GM21576 (cell line): ENCODE results near the gene SLCO1B1.

Experiments
- ATAC-seq: cut with Tn5 transposase; IDR thresholded peaks from one replicate; pipeline ENCODE4 v1.9.1; 2021; ENCODE audit warnings: mild to moderate bottlenecking, moderate library complexity; ENCODE audit not compliant: unreplicated experiment

Gene SLCO1B1

DNA sequence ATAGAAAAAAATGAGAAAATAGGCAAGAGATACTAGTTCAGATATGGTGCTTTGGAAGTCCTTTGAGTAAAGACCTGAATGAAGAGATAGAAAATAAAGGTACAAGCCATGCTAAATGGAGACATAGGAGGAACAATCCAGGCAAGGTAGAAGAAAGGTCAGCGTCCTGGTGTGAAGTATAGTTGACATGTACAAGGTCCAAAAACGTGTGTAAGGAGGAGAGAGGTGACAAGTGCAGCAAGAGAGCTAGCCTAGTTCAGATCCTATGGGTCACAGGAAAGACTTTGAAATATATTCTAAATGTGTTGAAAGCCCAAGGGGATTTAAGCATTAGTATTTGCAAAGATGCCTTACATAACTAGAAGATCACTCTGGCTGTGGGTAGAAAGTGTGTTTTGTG is 88.2 kb downstream of the SLCO1B1 start:
- ATAC-seq: no peak

DNA sequence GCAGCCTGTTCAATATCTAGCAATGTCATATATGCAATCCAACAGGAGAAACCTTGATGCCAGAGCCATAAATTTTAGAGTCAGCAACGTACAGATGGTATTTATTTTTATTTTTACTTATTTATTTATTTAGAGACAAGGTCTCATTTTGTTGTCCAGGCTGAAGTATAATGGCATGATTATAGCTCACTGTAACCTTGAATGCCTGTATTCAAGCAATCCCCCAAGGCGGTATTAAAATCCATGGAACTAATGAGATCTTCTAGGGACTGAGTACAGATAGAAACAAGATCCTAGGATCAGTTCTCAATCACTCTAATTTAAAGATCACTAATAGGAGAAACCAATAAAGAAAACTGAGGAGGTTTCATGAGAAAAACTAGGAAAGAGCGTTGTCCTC is 89.3 kb downstream of the SLCO1B1 start:
- ATAC-seq: no peak

DNA sequence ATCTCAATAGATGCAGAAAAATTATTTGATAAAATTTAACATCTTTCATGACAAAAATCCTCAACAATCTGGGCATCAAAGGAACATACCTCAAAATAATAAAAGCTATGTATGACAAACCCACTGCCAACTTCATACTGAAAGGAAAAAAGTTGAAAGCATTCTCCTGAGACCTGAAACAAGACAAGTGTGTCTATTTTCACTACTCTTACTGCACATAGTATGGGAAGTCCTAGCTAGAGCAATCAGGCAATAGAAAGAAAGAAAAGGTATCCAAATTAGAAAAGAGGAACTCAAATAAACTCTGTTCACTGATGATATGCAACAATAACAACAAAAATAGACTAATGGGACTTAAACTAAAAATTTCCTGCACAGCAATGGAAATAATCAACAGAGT is 90.1 kb downstream of the SLCO1B1 start:
- no peak for ATAC-seq

DNA sequence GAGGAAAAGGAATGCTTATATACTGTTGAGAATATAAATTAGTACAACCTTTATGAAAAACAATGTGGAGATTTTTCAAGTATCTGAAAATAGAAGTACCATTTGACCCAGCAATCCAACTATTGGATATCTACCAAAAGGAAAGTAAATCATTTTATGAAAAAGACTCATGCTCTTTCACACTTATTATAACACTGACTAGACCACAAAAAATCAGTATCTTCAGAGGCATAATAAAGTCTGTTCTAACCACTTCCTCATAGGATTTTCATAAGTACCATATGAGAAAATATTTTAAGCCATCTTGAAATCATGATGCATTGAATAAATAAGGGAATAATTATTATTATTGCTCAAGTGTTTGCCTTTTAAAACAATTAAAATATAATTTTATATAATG is 90.8 kb downstream of the SLCO1B1 start:
- ATAC-seq: no peak

DNA sequence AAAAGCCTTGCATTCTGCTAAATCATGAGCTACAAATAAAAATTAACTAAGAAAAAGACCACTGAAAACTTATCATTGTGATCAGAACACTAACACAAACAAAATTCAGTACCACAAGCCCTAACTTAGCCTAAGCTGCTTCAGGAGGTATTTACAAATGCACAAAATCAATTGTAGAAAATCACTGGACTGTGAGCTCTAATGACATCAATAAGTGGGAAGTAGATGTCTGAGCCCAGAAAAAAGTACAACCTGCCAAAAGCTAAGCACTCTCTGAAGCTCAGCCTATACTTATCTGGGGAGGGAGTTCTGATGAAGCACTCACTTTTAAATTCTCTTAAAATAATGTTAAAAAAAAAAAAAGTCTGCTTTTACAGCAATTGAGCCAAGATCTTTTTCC is 92.9 kb downstream of the SLCO1B1 start:
- no peak for ATAC-seq

DNA sequence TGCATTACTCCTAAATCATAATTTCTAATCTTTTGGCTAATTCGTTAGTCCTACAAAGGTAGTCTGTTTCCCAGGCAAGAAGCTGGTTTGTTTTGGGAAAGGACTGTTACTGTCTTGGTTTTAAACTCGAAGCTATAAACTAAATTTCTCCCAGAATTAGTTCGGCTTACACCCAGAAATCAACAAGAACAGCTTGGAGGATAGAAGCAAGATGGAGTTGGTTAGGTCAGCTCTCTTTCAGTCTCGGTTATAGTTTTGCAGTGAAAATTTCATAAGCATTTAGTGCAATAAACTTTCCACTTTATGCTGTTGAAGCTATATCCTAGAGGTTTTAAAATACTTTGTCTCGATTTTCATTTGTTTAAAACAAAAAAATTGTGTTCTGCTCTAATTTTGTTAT is 103.4 kb downstream of the SLCO1B1 start:
- ATAC-seq: no peak

DNA sequence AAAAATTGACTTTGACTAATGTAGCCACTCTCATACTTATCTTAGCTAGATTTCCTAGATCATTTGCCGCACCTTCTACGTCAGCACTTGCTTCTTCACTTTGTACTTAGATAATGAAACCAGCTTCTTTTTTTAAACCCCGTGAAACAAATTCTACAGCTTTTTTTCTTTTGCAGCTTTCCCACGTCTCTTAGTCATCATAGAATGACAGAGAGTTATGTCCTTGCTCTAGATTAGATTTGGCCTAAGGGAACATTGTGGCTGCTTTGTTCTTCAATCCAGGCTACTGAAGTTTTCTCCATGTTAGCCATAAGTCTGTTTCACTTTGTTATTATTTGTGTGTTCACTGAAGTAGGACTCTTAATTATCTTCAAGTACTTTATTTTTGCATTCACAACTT is 108.9 kb downstream of the SLCO1B1 start:
- no peak for ATAC-seq

DNA sequence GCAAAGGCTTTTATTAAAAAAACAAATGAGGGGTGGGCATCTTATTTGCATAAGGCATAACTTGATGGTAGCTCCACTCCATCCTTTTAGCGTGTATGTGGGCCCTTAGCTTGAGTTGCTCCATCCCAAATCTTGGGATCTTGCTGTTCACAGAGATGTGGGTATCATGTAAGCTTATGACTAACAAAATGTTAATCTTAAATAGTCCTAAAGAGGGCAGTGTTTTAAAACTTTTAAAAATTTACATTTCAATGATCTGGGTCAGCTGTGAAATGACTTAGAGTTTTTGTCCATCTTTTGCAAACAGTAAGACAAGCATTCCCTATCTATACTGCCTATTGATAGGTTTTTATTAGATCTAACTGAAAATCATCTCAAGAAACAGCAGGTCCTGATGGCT is 117.7 kb downstream of the SLCO1B1 start:
- peak; percentile 51 for ATAC-seq

DNA sequence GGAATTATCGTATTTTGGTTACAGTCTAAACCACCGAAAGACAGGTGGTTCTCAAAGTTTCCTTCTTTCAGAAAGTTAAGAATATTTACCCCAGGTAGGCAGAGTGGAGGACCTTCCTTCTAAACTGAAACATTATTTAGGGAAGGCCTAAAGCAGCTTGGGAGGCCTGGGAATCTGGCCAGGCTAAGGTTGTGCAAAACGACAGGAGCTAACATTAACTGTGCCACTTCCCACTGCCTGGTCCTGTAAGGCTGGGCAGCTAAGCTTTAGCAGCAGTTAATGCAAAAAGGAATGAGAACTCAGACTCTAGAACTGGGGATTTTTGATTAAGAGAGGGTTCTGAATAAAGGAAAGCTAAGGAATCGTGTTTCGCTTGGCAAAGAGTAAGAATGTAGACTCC is 121.1 kb downstream of the SLCO1B1 start:
- no peak for ATAC-seq

DNA sequence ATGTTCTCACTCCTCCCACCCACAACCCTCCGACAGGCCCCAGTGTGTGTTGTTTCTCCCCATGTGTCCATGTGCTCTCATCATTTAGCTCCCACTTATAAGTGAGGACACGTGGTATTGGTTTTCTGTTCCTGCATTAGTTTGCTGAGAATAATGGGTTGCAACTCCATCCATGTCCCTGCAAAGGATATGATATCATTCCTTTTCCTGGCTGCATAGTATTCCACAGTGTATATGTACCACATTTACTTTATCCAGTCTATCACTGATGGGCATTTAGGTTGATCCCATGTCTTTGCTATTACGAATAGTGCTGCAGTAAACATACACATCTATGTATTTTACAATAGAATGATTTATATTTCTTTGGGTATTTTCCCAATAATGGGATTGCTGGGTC is 126.2 kb downstream of the SLCO1B1 start:
- no peak for ATAC-seq

DNA sequence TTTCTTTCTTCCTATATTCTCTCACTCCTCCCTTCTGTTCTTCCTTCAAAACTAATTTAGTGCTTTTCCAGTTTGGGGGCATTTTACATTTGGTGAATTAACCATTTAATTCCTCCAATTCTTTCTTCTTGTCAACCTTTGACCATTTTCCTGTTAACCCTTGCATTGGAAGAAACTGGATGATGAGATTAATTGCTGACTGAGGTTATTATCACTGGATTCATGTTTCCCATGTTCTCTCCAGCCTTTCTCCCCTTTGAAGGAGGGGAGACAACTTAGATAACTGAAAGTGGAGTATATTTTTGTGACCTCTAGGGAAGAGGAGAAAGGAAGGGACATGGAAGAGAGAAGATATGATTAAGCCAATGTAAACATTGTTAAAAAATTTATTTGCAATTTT is 133.2 kb downstream of the SLCO1B1 start:
- ATAC-seq: no peak

DNA sequence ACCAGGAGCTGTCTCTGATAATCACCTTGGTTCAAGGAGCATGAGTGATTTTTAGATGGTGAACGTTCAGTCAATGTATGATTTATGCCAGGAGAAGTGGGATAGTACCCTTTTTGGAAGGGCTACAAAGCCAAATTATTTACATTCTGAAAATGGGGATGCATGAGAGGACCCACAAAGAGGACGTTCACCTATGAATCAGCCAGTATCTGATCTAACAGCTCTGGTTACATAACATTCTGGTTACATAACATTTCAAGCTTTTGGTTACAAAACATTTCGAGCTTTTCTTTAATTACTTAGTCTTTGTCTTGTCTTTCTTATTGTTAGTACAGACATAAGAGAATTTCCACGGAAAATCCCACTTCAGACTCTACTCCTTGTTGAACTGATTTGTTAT is 134.9 kb downstream of the SLCO1B1 start:
- no peak for ATAC-seq

DNA sequence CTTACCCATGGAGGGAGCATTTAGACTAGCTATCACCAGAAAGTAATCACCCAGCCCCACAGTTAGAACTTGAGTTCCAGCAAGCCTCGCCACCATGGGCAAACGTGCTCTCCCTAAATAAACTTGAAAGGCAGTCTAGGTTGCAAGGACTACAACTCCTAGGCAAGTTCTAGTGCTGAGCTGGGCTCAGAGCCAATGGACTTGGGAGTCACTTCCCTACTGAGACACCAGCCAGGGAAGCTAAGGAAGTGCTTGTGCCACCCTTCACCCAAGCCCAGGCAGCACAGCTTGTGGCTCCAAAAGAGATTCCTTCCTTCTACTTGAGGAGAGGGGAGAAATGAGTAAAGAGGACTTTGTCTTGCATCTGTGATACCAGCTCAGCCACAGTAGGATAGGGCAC is 145.8 kb downstream of the SLCO1B1 start:
- ATAC-seq: no peak
